Measurements from ENCODE around the gene PKDCC.
"Not testable (repeated sequence)": the region's sequence is repeated elsewhere in the genome, so short reads cannot be mapped to it uniquely, and the experiment has no call there.

PKDCC gene

GRCh38 chr2:42030829-42031228, 17.0 kb upstream of the PKDCC start:
- DNase-seq = no peak

GRCh38 chr2:42031281-42032223, 16.3 kb upstream of the PKDCC start:
- no peak for DNase-seq

- no peak for DNase-seq
These were observed 15.6 kb upstream of the PKDCC start for GRCh38 chr2:42032224-42032620.

GRCh38 chr2:42032745-42033144, 15.1 kb upstream of the PKDCC start:
- DNase-seq = no peak

GRCh38 chr2:42034096-42034495, 13.7 kb upstream of the PKDCC start:
- DNase-seq = not testable (repeated sequence)

- DNase-seq = no peak
These were observed 12.6 kb upstream of the PKDCC start for GRCh38 chr2:42035241-42035640.

GRCh38 chr2:42036413-42036812, 11.4 kb upstream of the PKDCC start:
- no peak for DNase-seq

- DNase-seq = no peak
These were observed 10.9 kb upstream of the PKDCC start for GRCh38 chr2:42036940-42037339.

GRCh38 chr2:42040643-42041278, 7.1 kb upstream of the PKDCC start:
- DNase-seq = no peak

- DNase-seq = no peak
These were observed 6.3 kb upstream of the PKDCC start for GRCh38 chr2:42041377-42042127.

- DNase-seq = no peak
These were observed 5.0 kb upstream of the PKDCC start for GRCh38 chr2:42042631-42043355.

GRCh38 chr2:42043789-42044394, 3.9 kb upstream of the PKDCC start:
- no peak for DNase-seq

- no peak for DNase-seq
These were observed 2.9 kb upstream of the PKDCC start for GRCh38 chr2:42044939-42045338.

- DNase-seq = no peak
These were observed 2.5 kb upstream of the PKDCC start for GRCh38 chr2:42045352-42045751.

- no peak for DNase-seq
These were observed 1.7 kb upstream of the PKDCC start for GRCh38 chr2:42045848-42046748.

- no peak for DNase-seq
These were observed 868 bp upstream of the PKDCC start for GRCh38 chr2:42046819-42047487.

GRCh38 chr2:42048299-42049220, 739 bp downstream of the PKDCC start:
- no peak for DNase-seq

GRCh38 chr2:42049221-42050009, 1.6 kb downstream of the PKDCC start:
- DNase-seq = no peak

All from GOT3 (cell line).